Neural progenitor cell (in vitro differentiated cells): Measurements from ENCODE around the gene SPRED1.

Experiments used
- EZH2 ChIP-seq: fragments of 200-600 bp; sonication (generic); IDR thresholded peaks from 2 replicates; pipeline ENCODE4 v1.6.1; 2017; ENCODE audit warnings: antibody characterized with exemption, mild to moderate bottlenecking, moderate library complexity
- EZH2phosphoT487 ChIP-seq: fragments of 200-600 bp; sonication (generic); IDR thresholded peaks from 2 replicates; pipeline ENCODE4 v1.6.1; 2017; ENCODE audit warnings: antibody characterized with exemption
- TF ChIP-seq, protein P1 (sequence below): fragments of 200-600 bp; sonication (generic); IDR thresholded peaks from 2 replicates; pipeline ENCODE4 v1.5.1; 2017; ENCODE audit warnings: antibody characterized with exemption, mild to moderate bottlenecking

DNA sequence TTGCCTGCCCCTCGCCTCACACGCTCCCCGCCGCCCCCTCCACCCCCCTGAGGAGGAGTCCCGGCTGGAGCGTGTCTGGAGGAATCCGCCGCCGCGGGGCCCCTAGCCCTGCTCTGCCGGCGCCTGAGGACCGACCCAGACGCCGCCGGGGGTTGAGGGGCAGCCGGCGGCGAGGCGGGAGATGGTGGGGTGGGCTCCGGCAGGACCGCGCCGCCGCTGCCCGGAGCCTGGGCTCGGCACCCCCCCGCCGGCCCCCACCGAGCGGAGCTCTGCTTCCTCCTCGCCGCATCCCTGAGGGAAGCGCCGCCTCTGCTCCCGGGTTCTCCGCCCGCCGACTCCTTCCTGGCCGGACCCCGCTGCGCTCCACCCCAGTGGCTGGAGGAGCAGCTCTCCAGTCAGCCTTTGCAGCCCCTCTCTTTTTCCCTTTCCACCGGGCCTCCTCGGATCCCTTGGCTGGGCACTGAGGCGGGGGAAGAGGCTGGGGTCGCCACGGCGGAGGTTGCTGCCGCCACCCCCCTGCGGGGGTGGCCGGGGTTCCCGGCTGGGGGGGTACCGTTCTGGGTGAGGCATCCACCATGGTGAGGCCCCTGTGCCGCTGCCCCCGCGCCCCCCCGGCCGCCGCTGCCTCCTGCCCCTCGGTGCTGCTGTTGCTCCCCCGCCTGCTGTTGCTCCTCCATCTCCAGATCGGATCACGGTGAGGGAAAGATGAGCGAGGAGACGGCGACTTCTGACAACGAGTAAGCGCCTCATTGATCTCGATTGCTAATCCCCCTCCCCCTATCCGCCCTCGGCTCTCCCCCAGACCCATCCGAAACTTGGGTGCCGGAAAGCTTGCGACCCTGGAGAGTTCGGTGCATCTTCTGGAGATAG lies at the start of gene SPRED1:
- TF ChIP-seq EZH2phosphoT487 (no peak), EZH2 (no peak)
- TF ChIP-seq, protein P1, sequence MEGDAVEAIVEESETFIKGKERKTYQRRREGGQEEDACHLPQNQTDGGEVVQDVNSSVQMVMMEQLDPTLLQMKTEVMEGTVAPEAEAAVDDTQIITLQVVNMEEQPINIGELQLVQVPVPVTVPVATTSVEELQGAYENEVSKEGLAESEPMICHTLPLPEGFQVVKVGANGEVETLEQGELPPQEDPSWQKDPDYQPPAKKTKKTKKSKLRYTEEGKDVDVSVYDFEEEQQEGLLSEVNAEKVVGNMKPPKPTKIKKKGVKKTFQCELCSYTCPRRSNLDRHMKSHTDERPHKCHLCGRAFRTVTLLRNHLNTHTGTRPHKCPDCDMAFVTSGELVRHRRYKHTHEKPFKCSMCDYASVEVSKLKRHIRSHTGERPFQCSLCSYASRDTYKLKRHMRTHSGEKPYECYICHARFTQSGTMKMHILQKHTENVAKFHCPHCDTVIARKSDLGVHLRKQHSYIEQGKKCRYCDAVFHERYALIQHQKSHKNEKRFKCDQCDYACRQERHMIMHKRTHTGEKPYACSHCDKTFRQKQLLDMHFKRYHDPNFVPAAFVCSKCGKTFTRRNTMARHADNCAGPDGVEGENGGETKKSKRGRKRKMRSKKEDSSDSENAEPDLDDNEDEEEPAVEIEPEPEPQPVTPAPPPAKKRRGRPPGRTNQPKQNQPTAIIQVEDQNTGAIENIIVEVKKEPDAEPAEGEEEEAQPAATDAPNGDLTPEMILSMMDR = no peak
